A549 treated with Hydrocortisone at 1 μM for 4 hours (cell line): Measurements from ENCODE around the gene RAMACL. TPM values are rescaled to one million over a fixed set of nuclear protein-coding genes. Genes with fewer than 3 reads are reported as not detected.

ENCODE experiments used
- total RNA-seq: library from RNA; stranded (reverse); fragments of 200-300 nt; extraction: Qiagen RNA extraction; gene quantifications from 5 replicates; pipeline ENCODE4 v1.2.3, GENCODE V29; 2022

RAMACL gene
- 0.08 to 0.16 TPM (median 0.10 TPM) in 5 replicates for total RNA-seq

DNA sequence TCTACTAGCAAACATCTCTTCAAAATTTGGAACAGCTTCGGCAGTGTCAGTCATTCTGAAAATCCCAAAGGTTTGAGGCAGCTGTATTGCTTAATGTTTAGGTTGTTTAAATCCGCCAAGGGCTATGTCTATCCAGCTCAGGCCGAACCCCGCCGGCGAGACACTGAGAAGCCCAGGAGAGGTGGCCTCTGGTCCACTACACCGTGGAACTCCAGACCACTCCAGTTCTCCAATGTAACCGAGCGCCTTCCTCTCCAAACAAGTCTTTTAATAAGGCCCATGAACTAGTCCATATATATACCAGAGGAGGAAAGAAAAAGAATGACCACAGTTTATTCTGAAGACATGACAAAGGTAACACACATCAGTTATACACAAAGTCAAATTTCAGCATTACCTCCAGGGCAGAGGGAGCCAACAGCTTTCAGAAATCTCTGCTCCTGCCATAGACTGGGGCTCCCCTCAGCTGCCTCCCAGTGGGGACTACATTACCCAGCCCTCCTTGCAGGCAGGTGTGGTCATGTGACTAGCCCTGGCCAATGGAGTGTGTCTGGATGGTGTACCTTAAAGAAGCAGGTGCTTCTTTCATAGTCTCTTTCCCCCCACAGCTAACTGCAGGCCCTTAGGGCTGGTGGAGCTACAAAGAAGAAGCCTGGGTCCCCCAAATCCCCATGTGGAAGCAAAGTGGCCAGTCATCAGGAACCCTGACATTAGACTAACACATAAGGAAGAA lies at the start of gene RAMACL:
TSS of gene RAMACL (minus strand) at position 255 of the 733 bp plus-strand sequence. CDS start at position 54, 201 bp downstream.

DNA sequence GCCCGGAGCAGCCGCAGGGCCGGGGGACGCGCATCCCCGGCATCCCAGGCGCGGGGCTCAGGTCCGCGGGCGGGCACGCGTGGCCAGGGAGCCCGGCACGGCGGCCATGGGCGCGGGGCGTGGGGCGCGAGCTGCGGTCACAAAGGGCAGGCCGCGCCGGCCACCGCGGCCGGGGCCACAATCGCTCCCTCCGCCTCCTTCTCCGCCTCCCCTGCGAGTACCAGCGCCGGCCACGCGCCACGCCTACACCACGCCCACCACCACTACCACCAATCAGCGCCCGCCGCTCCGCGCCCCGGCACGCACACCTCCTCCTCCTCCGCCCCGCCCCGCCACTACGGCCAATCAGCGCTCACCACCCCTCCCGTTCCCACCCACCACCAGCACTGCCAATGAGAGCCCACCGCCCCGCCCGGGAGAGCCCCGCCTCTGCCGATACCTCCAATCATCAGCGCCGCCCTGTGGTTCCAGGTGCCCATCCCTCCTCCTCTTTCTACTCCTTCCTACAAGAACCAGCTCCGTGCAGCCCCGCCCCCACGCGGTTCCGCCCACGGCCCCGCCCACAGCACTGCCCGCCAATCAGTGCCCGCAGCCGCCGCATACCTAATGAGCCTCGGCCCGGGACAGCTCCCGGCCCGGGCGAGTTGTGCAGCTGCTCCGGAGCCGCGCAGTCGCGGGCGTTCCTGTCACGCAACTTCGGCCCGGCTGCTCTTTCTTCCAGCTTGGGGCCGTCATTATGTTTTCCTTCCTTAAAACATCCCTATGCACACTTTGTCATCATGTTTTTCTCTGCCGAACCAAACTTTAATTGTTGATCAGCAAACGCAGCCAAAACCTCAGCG lies 40.8 kb upstream of the RAMACL start, which contains the start of gene RPS6KA2:
TSS of gene RPS6KA2 (minus strand) at position 219 of the 842 bp plus-strand sequence. CDS start 232 bp downstream, outside the sequence.

Other genes with a start within 250 kb of the RAMACL start
- gene SFT2D1, start 244.1 kb downstream of the RAMACL start, total RNA-seq: 38.8 to 41.8 TPM (median 40.0 TPM) in 5 replicates
- 3.9 to 5.1 TPM (median 4.7 TPM) in 5 replicates for gene MPC1, start 203.7 kb downstream of the RAMACL start, total RNA-seq
- 0.07 to 0.38 TPM (median 0.21 TPM) in 5 replicates for gene RPS6KA2, start 40.6 kb upstream of the RAMACL start, total RNA-seq